ENCODE measurements around the gene SYT12. TPM values are rescaled to one million over a fixed set of nuclear protein-coding genes. Genes with fewer than 3 reads are reported as not detected.

Gene SYT12
- total and polyA plus RNA-seq, 2 of the 8 experiments (the other 6 are each of a cell fraction or from before 2014, with no cell fraction given) = 1.4 to 3.3 TPM

- no peak overlapping the region for H4K5ac ChIP-seq (ENCODE audit: insufficient read length, low read depth, low read length)
- no peak overlapping the region for H2BK5ac ChIP-seq (ENCODE audit: low read depth, low read length)
- no peak overlapping the region for H3K23ac ChIP-seq (ENCODE audit: insufficient read length)
- H3K4me2 ChIP-seq (ENCODE audit: insufficient read depth in 1 of 2, low read depth in 2 of 2, low read length in 2 of 2) = no peak overlapping the region
- H2AK5ac ChIP-seq (ENCODE audit: low read depth, low read length) = no peak overlapping the region
- no peaks in the 10 kb centered on the region for H3K27me3 ChIP-seq (replicated peaks in 1 of 4; ENCODE audit: control insufficient read depth in 3 of 4, extremely low read depth in 1 of 4, insufficient read depth in 3 of 4, low read length in 3 of 4)
- H3K9me3 ChIP-seq (ENCODE audit: insufficient read depth in 2 of 2, low read depth in 1 of 2, low read length in 1 of 2) = no peaks in the 10 kb centered on the region
- H3K23me2 ChIP-seq (ENCODE audit: low read depth, low read length) = no peaks in the 10 kb centered on the region
- WGBS, 2 experiments (ENCODE audit: extremely low coverage in 1 of 2, insufficient coverage in 1 of 2, insufficient read length in 1 of 2, insufficient replicate concordance in 2 of 2, low coverage in 1 of 2, low lambda C conversion rate in 2 of 2, missing lambda C conversion rate in 1 of 2) = 93% methylated on average over 18 of the region's 18 CpGs; no CpG with 5 or more reads in 1 of the 2 experiments
- no peak overlapping the region for H3K4ac ChIP-seq (replicated peaks; ENCODE audit: insufficient read length, low read depth, low read length)
- no peaks in the 10 kb centered on the region for H3K79me1 ChIP-seq (ENCODE audit: low read depth, low read length)
- no peak overlapping the region for H4K8ac ChIP-seq (ENCODE audit: extremely low read depth, insufficient read depth, low read length)
- H3K27ac ChIP-seq (ENCODE audit: low read depth, low read length) = no peak overlapping the region
- no peak overlapping the region for H2BK15ac ChIP-seq (ENCODE audit: low read length)
- no peak overlapping the region for H3K9ac ChIP-seq (replicated peaks in 1 of 4; ENCODE audit: extremely low read depth in 1 of 4, low read depth in 3 of 4, low read length in 3 of 4)
- H3K18ac ChIP-seq (ENCODE audit: extremely low read depth, low read length) = no peak overlapping the region
- H3K14ac ChIP-seq (ENCODE audit: insufficient read length) = no peak overlapping the region
- H2BK120ac ChIP-seq (replicated peaks; ENCODE audit: low read depth, low read length) = no peak overlapping the region
- H3K36me3 ChIP-seq (ENCODE audit: control insufficient read depth in 2 of 4, insufficient read depth in 4 of 4, low read length in 3 of 4) = no peaks in the 10 kb centered on the region
- DNase-seq (ENCODE audit: low read depth in 1 of 2, low spot score in 2 of 2) (no peak), FAIRE-seq (no peak)
- no peak overlapping the region for H2AFZ ChIP-seq (ENCODE audit: low read length)
- no peak overlapping the region for H2BK20ac ChIP-seq (ENCODE audit: low read length)
- ChIA-PET CTCF (ENCODE audit: partially characterized antibody) (interaction anchor here (0.7 to 7.0 kb wide), 4 partner anchors 10 to 72 kb away, joined by 3 to 69 read pairs (median 3); partner anchors contain the start of gene RHOD), POLR2A (ENCODE audit: partially characterized antibody) (interaction anchor here (0.7 to 0.8 kb wide), 2 partner anchors 11 to 20 kb away, joined by 3 to 4 read pairs; no protein-coding TSS in a partner anchor)
- no peak overlapping the region for H3K4me3 ChIP-seq (ENCODE audit: extremely low read depth in 1 of 4, insufficient read depth in 2 of 4, low read depth in 3 of 4, low read length in 4 of 4)
- no peak overlapping the region for H3K56ac ChIP-seq (replicated peaks; ENCODE audit: insufficient read length, low read depth, low read length)
- no peak overlapping the region for H4K91ac ChIP-seq (replicated peaks; ENCODE audit: insufficient read length, low read length)
- no peaks in the 10 kb centered on the region for H3K79me2 ChIP-seq (ENCODE audit: control insufficient read depth in 1 of 2, insufficient read depth in 2 of 2, low read length in 2 of 2)
- H4K20me1 ChIP-seq (replicated peaks in 1 of 2; ENCODE audit: control insufficient read depth in 1 of 2, insufficient read depth in 2 of 2, low read length in 2 of 2) = peaks cover 0 to 2% of the 10 kb centered on the region in 2 experiments
- no peak overlapping the region for H2BK12ac ChIP-seq (ENCODE audit: low read depth, low read length)
- H3K4me1 ChIP-seq (replicated peaks in 1 of 4; ENCODE audit: control insufficient read depth in 3 of 4, insufficient read depth in 4 of 4, low read length in 3 of 4) = no peaks in the 10 kb centered on the region; a peak in 1 of 7 replicates
- no peak for TF ChIP-seq KDM1A (IDR thresholded peaks at IDR 0.05; ENCODE audit: borderline replicate concordance, low read length)
- TF ChIP-seq SIN3A (conservative IDR thresholded peaks at IDR 0.05 in 1 of 2, IDR thresholded peaks at IDR 0.05 in 1 of 2; ENCODE audit: low read depth in 1 of 2, low read length in 2 of 2) = no peak
- no peak for TF ChIP-seq SP2 (IDR thresholded peaks at IDR 0.05; ENCODE audit: low read length)
- TF ChIP-seq RFX5 (IDR thresholded peaks at IDR 0.05; ENCODE audit: borderline replicate concordance, low read depth, low read length) = no peak
Measured at GRCh38 chr11:67043572-67044349, 20.8 kb downstream of the SYT12 start.
